Neuronal stem cell (in vitro differentiated cells): ENCODE results near the gene DPYSL5.

Source experiments
- DNase-seq: peaks from one replicate; pipeline ENCODE4 v3.0.0-alpha.2; 2013; ENCODE audit warnings: low spot score
- H2AFZ ChIP-seq: one replicate; pipeline ENCODE4 v1.6.1; 2013; ENCODE audit warnings: mild to moderate bottlenecking, low read length, inconsistent platforms
- H2AK5ac ChIP-seq: 2 replicates; pipeline ENCODE4 v1.6.1; 2013; ENCODE audit warnings: low read depth, mild to moderate bottlenecking, inconsistent platforms, low read length, moderate library complexity, mixed read lengths
- H2BK120ac ChIP-seq: 2 replicates; pipeline ENCODE4 v1.6.1; 2013; ENCODE audit warnings: low read depth, mild to moderate bottlenecking, inconsistent platforms, low read length, moderate library complexity, mixed read lengths
- H2BK12ac ChIP-seq: one replicate; pipeline ENCODE4 v1.6.1; 2013; ENCODE audit warnings: low read length, inconsistent platforms
- H2BK15ac ChIP-seq: 2 replicates; pipeline ENCODE4 v1.6.1; 2013; ENCODE audit warnings: mild to moderate bottlenecking, low read length, inconsistent platforms, mixed read lengths
- H2BK5ac ChIP-seq: one replicate; pipeline ENCODE4 v1.6.1; 2013; ENCODE audit warnings: inconsistent platforms, mild to moderate bottlenecking, low read length, moderate library complexity
- H3K14ac ChIP-seq: one replicate; pipeline ENCODE4 v1.6.1; 2013; ENCODE audit warnings: low read length, inconsistent platforms
- H3K18ac ChIP-seq: 2 replicates; pipeline ENCODE4 v1.6.1; 2013; ENCODE audit warnings: low read length, inconsistent platforms
- H3K23ac ChIP-seq: 2 replicates; pipeline ENCODE4 v1.6.1; 2013; ENCODE audit warnings: low read depth, mild to moderate bottlenecking, mixed read lengths, low read length, inconsistent platforms; ENCODE audit not compliant: poor library complexity
- H3K27ac ChIP-seq: replicated peaks from 3 replicates; pipeline ENCODE4 v1.5.1; 2013; ENCODE audit warnings: low read length, inconsistent platforms
- H3K27me3 ChIP-seq, 3 experiments: 2 replicates each; pipeline ENCODE4 v1.6.1; 2013; ENCODE audit warnings: low read length in 3 of 3, mild to moderate bottlenecking in 2 of 3, inconsistent platforms in 1 of 3, low read depth in 1 of 3, mixed read lengths in 1 of 3, moderate library complexity in 1 of 3; ENCODE audit not compliant: control insufficient read depth in 3 of 3, insufficient read depth in 3 of 3
- H3K36me3 ChIP-seq, 2 donors: replicated peaks in 1 of 2; 2 replicates each; pipeline ENCODE4 v1.6.1; 2013; ENCODE audit warnings: low read length in 2 of 2; ENCODE audit not compliant: control insufficient read depth in 2 of 2, insufficient read depth in 2 of 2
- H3K4ac ChIP-seq: 2 replicates; pipeline ENCODE4 v1.6.1; 2013; ENCODE audit warnings: inconsistent platforms, mild to moderate bottlenecking, low read length, moderate library complexity
- H3K4me1 ChIP-seq, 2 donors: 1 replicate in 1 of 2; 2 replicates in 1 of 2; pipeline ENCODE4 v1.6.1; 2013; ENCODE audit warnings: low read length in 2 of 2, low read depth in 1 of 2; ENCODE audit not compliant: control insufficient read depth in 2 of 2, insufficient read depth in 1 of 2
- H3K4me2 ChIP-seq: one replicate; pipeline ENCODE4 v1.6.1; 2013; ENCODE audit warnings: mild to moderate bottlenecking, low read length, inconsistent platforms; ENCODE audit not compliant: insufficient read depth, poor library complexity, severe bottlenecking
- H3K4me3 ChIP-seq, 2 donors: 2 replicates each; pipeline ENCODE4 v1.5.1; 2013; ENCODE audit warnings: low read length in 2 of 2, mild to moderate bottlenecking in 2 of 2, inconsistent platforms in 1 of 2, moderate library complexity in 1 of 2
- H3K79me1 ChIP-seq: one replicate; pipeline ENCODE4 v1.6.1; 2013; ENCODE audit warnings: low read depth, mild to moderate bottlenecking, inconsistent platforms, low read length, moderate library complexity
- H3K9ac ChIP-seq: one replicate; pipeline ENCODE4 v1.6.1; 2013; ENCODE audit warnings: mild to moderate bottlenecking, low read depth, low read length, inconsistent platforms; ENCODE audit not compliant: poor library complexity
- H3K9me3 ChIP-seq, 2 donors: replicated peaks in 1 of 2; 2 replicates each; pipeline versions ENCODE3 to v1.6.1; 2013; ENCODE audit warnings: low read length in 2 of 2, mild to moderate bottlenecking in 2 of 2, inconsistent platforms in 1 of 2, low read depth in 1 of 2, mixed read lengths in 1 of 2, moderate library complexity in 1 of 2; ENCODE audit not compliant: control insufficient read depth in 2 of 2, insufficient read depth in 1 of 2
- H4K8ac ChIP-seq: one replicate; pipeline ENCODE4 v1.6.1; 2013; ENCODE audit warnings: low read depth, mild to moderate bottlenecking, inconsistent platforms, low read length, moderate library complexity
- H4K91ac ChIP-seq: one replicate; pipeline ENCODE4 v1.6.1; 2013; ENCODE audit warnings: low read length, low read depth, mild to moderate bottlenecking, inconsistent platforms; ENCODE audit not compliant: poor library complexity
- WGBS, 2 donors: extraction: QIAGEN DNeasy Blood & Tissue Kit; methylation state at CpG; one replicate each; pipeline ENCODE4 v1.1.7; 2013; ENCODE audit warnings: missing lambda C conversion rate in 2 of 2, mixed read lengths in 1 of 2; ENCODE audit not compliant: insufficient read length in 2 of 2, insufficient replicate concordance in 1 of 2; ENCODE audit errors: extremely low coverage in 2 of 2; 5-methylcytosine and 5-hydroxymethylcytosine counted together

Gene DPYSL5

DNA sequence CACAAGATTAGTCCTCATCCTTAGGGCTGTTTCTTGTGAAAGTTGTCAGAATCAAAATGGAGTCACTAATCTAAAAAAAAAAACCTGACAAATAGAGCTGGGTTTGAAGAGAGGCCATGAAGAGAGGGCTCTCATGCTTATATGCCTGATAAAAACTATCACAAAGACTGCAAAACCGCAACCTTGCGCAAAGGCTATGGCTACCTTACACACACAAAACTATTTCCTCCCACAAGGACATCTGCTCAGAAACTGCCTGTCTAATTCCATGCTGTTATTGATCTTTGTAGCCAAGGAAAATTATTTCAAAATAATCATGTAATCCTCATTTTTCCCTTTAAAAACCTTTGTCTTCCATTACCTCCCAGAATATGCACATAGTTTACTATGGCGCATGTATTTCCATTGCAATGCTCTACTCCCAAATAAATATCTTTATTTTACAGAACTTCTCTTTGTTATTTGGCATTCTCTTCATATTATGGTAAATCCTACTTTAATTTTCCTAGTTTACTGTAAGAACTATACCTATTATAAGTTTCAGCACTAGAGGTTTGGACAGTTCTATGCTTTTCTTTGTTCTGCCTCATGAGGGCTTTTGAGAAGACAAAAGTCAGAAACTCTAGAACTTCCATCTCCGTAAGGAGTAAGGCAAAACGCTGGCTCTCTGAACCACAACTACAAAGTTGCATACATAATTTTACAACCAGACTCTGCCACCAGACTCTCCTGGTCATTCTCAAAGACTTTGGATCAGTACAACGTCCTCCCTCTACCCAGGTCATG, 9.6 kb upstream of the DPYSL5 start:
- Histone ChIP-seq H3K9ac (no peak overlapping the region), H3K4ac (no peak overlapping the region), H2BK120ac (no peak overlapping the region), H3K4me3 (no peak overlapping the region), H3K14ac (no peak overlapping the region), H3K9me3 (no peaks in the 10 kb centered on the region), H2BK15ac (no peak overlapping the region), H3K27ac (no peak overlapping the region), H2AK5ac (no peak overlapping the region), H3K36me3 (no peaks in the 10 kb centered on the region), H2BK5ac (no peak overlapping the region), H4K91ac (no peak overlapping the region), H2BK12ac (no peak overlapping the region), H2AFZ (no peak overlapping the region), H3K18ac (no peak overlapping the region), H3K23ac (no peak overlapping the region), H3K27me3 (peaks cover 0 to 11% (median 0%) of the 10 kb centered on the region in 3 experiments), H4K8ac (no peak overlapping the region), H3K79me1 (no peaks in the 10 kb centered on the region), H3K4me1 (no peaks in the 10 kb centered on the region), H3K4me2 (no peak overlapping the region)
- DNase-seq, result no peak
- no CpG with 5 or more reads among the region's 6 CpGs for WGBS, 2 donors

DNA sequence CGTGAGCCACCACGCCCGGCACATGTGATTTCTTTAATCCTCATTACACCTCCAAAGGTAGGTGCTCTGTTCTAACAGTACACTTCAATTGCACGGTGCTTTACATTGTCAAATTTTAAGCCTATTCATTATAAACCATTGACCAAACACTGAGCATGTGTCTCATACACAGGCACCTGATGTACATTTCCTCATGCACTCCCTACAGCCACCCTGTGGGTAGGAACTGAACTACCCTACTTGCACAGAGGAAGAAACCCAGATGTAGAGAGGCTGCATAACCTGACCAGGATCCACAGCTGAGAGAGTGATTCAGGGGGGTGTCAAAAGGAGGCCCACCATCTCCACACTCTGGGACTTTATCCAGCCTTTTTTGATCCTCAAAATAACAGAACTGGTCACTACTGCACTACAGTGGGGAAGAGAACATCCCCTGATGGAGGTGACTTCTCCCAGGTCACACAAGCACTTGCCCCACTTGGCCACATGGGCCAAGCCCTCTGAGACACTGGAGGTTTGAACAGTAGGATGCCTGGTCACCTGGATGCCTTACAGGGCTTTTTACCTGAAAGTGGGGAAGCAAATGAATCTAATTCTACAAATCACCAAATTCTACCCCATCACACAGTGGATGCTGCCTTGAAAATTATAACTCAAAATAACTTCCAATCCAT, 6.9 kb upstream of the DPYSL5 start:
- no peak overlapping the region for H3K4me2 ChIP-seq
- H3K23ac ChIP-seq, result no peak overlapping the region
- H3K4me1 ChIP-seq, result peaks cover 0 to 2% of the 10 kb centered on the region in 2 donors
- no peak overlapping the region for H4K8ac ChIP-seq
- no peak overlapping the region for H3K4me3 ChIP-seq
- no peak overlapping the region for H3K9ac ChIP-seq
- H2BK15ac ChIP-seq, result no peak overlapping the region
- H2AK5ac ChIP-seq, result no peak overlapping the region
- no CpG with 5 or more reads among the region's 4 CpGs for WGBS, 2 donors
- H3K79me1 ChIP-seq, result no peaks in the 10 kb centered on the region
- peaks cover 0 to 22% (median 2%) of the 10 kb centered on the region in 3 experiments for H3K27me3 ChIP-seq
- no peak overlapping the region for H3K14ac ChIP-seq
- H2AFZ ChIP-seq, result no peak overlapping the region
- H3K27ac ChIP-seq, result no peak overlapping the region
- H3K18ac ChIP-seq, result no peak overlapping the region
- H4K91ac ChIP-seq, result no peak overlapping the region
- DNase-seq, result no peak
- H3K9me3 ChIP-seq, result no peaks in the 10 kb centered on the region
- H3K4ac ChIP-seq, result no peak overlapping the region
- H2BK12ac ChIP-seq, result no peak overlapping the region
- no peaks in the 10 kb centered on the region for H3K36me3 ChIP-seq
- H2BK120ac ChIP-seq, result no peak overlapping the region
- H2BK5ac ChIP-seq, result no peak overlapping the region

DNA sequence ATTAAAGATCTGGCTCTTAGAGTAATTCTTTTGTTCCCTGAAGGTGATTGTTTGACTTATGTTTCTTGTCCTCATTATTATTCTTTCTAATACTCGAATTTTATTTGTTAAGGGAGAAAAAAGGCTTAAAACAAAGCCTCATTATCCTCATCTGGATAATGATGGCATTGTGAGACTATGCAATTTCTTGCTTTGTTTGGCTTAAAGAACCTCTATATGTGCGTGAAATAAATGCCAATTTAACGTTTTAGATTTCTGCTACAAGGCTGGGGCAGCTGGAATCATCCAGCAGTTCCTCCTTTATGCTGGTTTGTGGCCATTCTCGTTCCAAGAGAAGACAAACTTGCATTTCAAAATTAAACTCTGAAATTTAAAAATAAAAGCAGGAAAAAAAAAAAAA, 4.9 kb upstream of the DPYSL5 start:
- WGBS, 2 donors, result no CpG with 5 or more reads among the region's 4 CpGs
- H2AFZ ChIP-seq, result no peak overlapping the region
- no peak overlapping the region for H3K9ac ChIP-seq

GRCh38 chr2:26845021-26845420, 2.9 kb upstream of the DPYSL5 start:
- no peak overlapping the region for H2AK5ac ChIP-seq
- no peak overlapping the region for H2BK120ac ChIP-seq
- no peak overlapping the region for H4K8ac ChIP-seq
- H2BK15ac ChIP-seq, result peak overlapping the region; percentile 46
- no peaks in the 10 kb centered on the region for H3K9me3 ChIP-seq
- no peak overlapping the region for H3K9ac ChIP-seq
- H3K27me3 ChIP-seq, result peaks cover 0 to 19% (median 3%) of the 10 kb centered on the region in 3 experiments
- no peak overlapping the region for H2BK5ac ChIP-seq
- H3K18ac ChIP-seq, result peak overlapping the region; percentile 2
- no peak overlapping the region for H3K14ac ChIP-seq
- H2AFZ ChIP-seq, result no peak overlapping the region
- H3K4me3 ChIP-seq, result no peak overlapping the region
- peaks cover 9 to 11% of the 10 kb centered on the region in 2 donors for H3K4me1 ChIP-seq
- WGBS, 2 donors, result no CpG with 5 or more reads among the region's 8 CpGs
- H3K36me3 ChIP-seq, result peaks cover 0 to 2% of the 10 kb centered on the region in 2 donors
- H3K27ac ChIP-seq, result no peak overlapping the region
- H3K4ac ChIP-seq, result no peak overlapping the region
- peaks cover under 1% of the 10 kb centered on the region for H3K79me1 ChIP-seq
- peak overlapping the region; percentile 92 for H2BK12ac ChIP-seq
- no peak overlapping the region for H3K23ac ChIP-seq
- DNase-seq, result no peak
- H3K4me2 ChIP-seq, result no peak overlapping the region
- no peak overlapping the region for H4K91ac ChIP-seq

More for the DNA sequence above, 4.9 kb upstream of the DPYSL5 start:
- Histone ChIP-seq H4K8ac (no peak overlapping the region), H3K4ac (no peak overlapping the region), H2BK5ac (no peak overlapping the region), H2BK15ac (no peak overlapping the region), H3K4me2 (no peak overlapping the region), H3K27me3 (peaks cover 0 to 23% (median 3%) of the 10 kb centered on the region in 3 experiments), H2BK120ac (no peak overlapping the region), H3K27ac (no peak overlapping the region), H3K9me3 (no peaks in the 10 kb centered on the region), H3K36me3 (no peaks in the 10 kb centered on the region), H3K79me1 (no peaks in the 10 kb centered on the region), H3K4me1 (peaks cover 7 to 9% of the 10 kb centered on the region in 2 donors), H3K4me3 (no peak overlapping the region), H3K18ac (no peak overlapping the region), H2BK12ac (no peak overlapping the region), H3K23ac (no peak overlapping the region), H3K14ac (no peak overlapping the region), H2AK5ac (no peak overlapping the region), H4K91ac (no peak overlapping the region)
- DNase-seq, result no peak
